Measurements from ENCODE around the gene ABHD14A. TPM values are rescaled to one million over a fixed set of nuclear protein-coding genes. Genes with fewer than 3 reads are reported as not detected.

The ABHD14A gene
- total RNA-seq, 1 donor from 2014 or later = 13.3 TPM

- Mint-ChIP-seq H3K9me3 (no peaks in the 10 kb centered on the region), H3K27ac (no peak overlapping the region), H3K36me3 (ENCODE audit: low read depth) (no peaks in the 10 kb centered on the region), H3K27me3 (ENCODE audit: insufficient read depth) (no peaks in the 10 kb centered on the region), H3K4me1 (ENCODE audit: low read depth) (peaks cover 26% of the 10 kb centered on the region), H3K4me3 (peak overlapping the region; percentile 87)
- DNase-seq (ENCODE audit: low spot score) = no peak
- intact Hi-C loops (cut with micrococcal nuclease) = loop anchor here (1.0 to 10.0 kb wide), 4 partner anchors 7 to 581 kb away; partner anchors contain the start of genes ACY1, DUSP7, NT5DC2 and RBM15B
Observed at GRCh38 chr3:51975852-51976549, 1.1 kb downstream of the ABHD14A start.

- Mint-ChIP-seq H3K27me3 (ENCODE audit: insufficient read depth) (no peaks in the 10 kb centered on the region), H3K4me1 (ENCODE audit: low read depth) (peaks cover 36% of the 10 kb centered on the region), H3K27ac (peak overlapping the region; percentile 3), H3K9me3 (no peaks in the 10 kb centered on the region), H3K36me3 (ENCODE audit: low read depth) (peaks cover 6% of the 10 kb centered on the region), H3K4me3 (peak overlapping the region; percentile 43)
- DNase-seq (ENCODE audit: low spot score) = no peak
- intact Hi-C loops (cut with micrococcal nuclease) = loop anchor here (10.0 kb wide), 2 partner anchors 557 to 583 kb away; partner anchors contain the start of genes NT5DC2, RBM15B and UQCC5
Observed at GRCh38 chr3:51977446-51978142, 2.7 kb downstream of the ABHD14A start.

- Mint-ChIP-seq H3K27ac (no peak overlapping the region), H3K36me3 (ENCODE audit: low read depth) (peaks cover 6% of the 10 kb centered on the region), H3K4me1 (ENCODE audit: low read depth) (peaks cover 39% of the 10 kb centered on the region), H3K27me3 (ENCODE audit: insufficient read depth) (no peaks in the 10 kb centered on the region), H3K9me3 (no peaks in the 10 kb centered on the region), H3K4me3 (no peak overlapping the region)
- intact Hi-C loops (cut with micrococcal nuclease) = loop anchor here (10.0 kb wide), 2 partner anchors 557 to 583 kb away; partner anchors contain the start of genes NT5DC2, RBM15B and UQCC5
- no peak for DNase-seq (ENCODE audit: low spot score)
Observed at GRCh38 chr3:51978143-51978502, 3.3 kb downstream of the ABHD14A start.

- Mint-ChIP-seq H3K27ac (no peak overlapping the region), H3K4me3 (no peak overlapping the region), H3K9me3 (no peaks in the 10 kb centered on the region), H3K27me3 (ENCODE audit: insufficient read depth) (no peaks in the 10 kb centered on the region), H3K36me3 (ENCODE audit: low read depth) (peaks cover 6% of the 10 kb centered on the region), H3K4me1 (ENCODE audit: low read depth) (peaks cover 42% of the 10 kb centered on the region)
- intact Hi-C loops (cut with micrococcal nuclease) = loop anchor here (5.0 to 10.0 kb wide), 2 partner anchors 307 to 705 kb away; partner anchors contain the start of genes GLYCTK, GNL3 and PBRM1
- no peak for DNase-seq (ENCODE audit: low spot score)
Observed at GRCh38 chr3:51980253-51980652, 5.4 kb downstream of the ABHD14A start.

GRCh38 chr3:51982352-51982837 lies 7.5 kb downstream of the ABHD14A start:
- peak overlapping the region; percentile 97 for H3K4me3 Mint-ChIP-seq
- DNase-seq (ENCODE audit: low spot score) = no peak
- intact Hi-C loops (cut with micrococcal nuclease) = loop anchor here (5.0 to 10.0 kb wide), 2 partner anchors 305 to 702 kb away; partner anchors contain the start of genes GLYCTK, GNL3 and PBRM1

GRCh38 chr3:51982838-51983577 lies 8.1 kb downstream of the ABHD14A start, which contains the start of gene ACY1:
Gene ACY1, plus strand, starts transcription at chr3:51983535. Its CDS starts 530 bp downstream, at chr3:51984065.
- Mint-ChIP-seq H3K4me3 (peak within 1 kb of the TSS; percentile 97), H3K27ac (peak within 1 kb of the TSS; percentile 97), H3K4me1 (ENCODE audit: low read depth) (peaks cover 30% of the 10 kb centered on the region), H3K9me3 (no peaks in the 10 kb centered on the region), H3K36me3 (ENCODE audit: low read depth) (peaks cover 6% of the 10 kb centered on the region), H3K27me3 (ENCODE audit: insufficient read depth) (no peaks in the 10 kb centered on the region)
- intact Hi-C loops (cut with micrococcal nuclease) = loop anchor here (1.0 to 10.0 kb wide), 6 partner anchors 8 to 702 kb away; partner anchors contain the start of genes ABHD14A, GLYCTK, GNL3 and PARP3
- peak; percentile 79 for DNase-seq (ENCODE audit: low spot score)

More at GRCh38 chr3:51982352-51982837, 7.5 kb downstream of the ABHD14A start:
- Mint-ChIP-seq H3K36me3 (ENCODE audit: low read depth) (peaks cover 6% of the 10 kb centered on the region), H3K27me3 (ENCODE audit: insufficient read depth) (no peaks in the 10 kb centered on the region), H3K9me3 (no peaks in the 10 kb centered on the region), H3K27ac (peak overlapping the region; percentile 95), H3K4me1 (ENCODE audit: low read depth) (peaks cover 32% of the 10 kb centered on the region)

- no peaks in the 10 kb centered on the region for H3K9me3 Mint-ChIP-seq
- H3K4me3 Mint-ChIP-seq = peak overlapping the region; percentile 97
- intact Hi-C loops (cut with micrococcal nuclease) = loop anchor here (1.0 to 10.0 kb wide), 6 partner anchors 8 to 701 kb away; partner anchors contain the start of genes ABHD14A, GLYCTK, GNL3 and PARP3
- peaks cover 30% of the 10 kb centered on the region for H3K4me1 Mint-ChIP-seq (ENCODE audit: low read depth)
- peaks cover 6% of the 10 kb centered on the region for H3K36me3 Mint-ChIP-seq (ENCODE audit: low read depth)
- no peaks in the 10 kb centered on the region for H3K27me3 Mint-ChIP-seq (ENCODE audit: insufficient read depth)
- DNase-seq (ENCODE audit: low spot score) = no peak
- peak overlapping the region; percentile 97 for H3K27ac Mint-ChIP-seq
Observed at GRCh38 chr3:51983578-51984268, 8.9 kb downstream of the ABHD14A start.

GRCh38 chr3:51984269-51984647 lies 9.4 kb downstream of the ABHD14A start:
- Mint-ChIP-seq H3K36me3 (ENCODE audit: low read depth) (peaks cover 6% of the 10 kb centered on the region), H3K4me3 (peak overlapping the region; percentile 97), H3K9me3 (no peaks in the 10 kb centered on the region), H3K27ac (peak overlapping the region; percentile 70), H3K27me3 (ENCODE audit: insufficient read depth) (no peaks in the 10 kb centered on the region), H3K4me1 (ENCODE audit: low read depth) (peaks cover 30% of the 10 kb centered on the region)
- intact Hi-C loops (cut with micrococcal nuclease) = loop anchor here (5.0 to 10.0 kb wide), 2 partner anchors 303 to 701 kb away; partner anchors contain the start of genes GLYCTK, GNL3 and PBRM1
- DNase-seq (ENCODE audit: low spot score) = no peak

- intact Hi-C loops (cut with micrococcal nuclease) = loop anchor here (10.0 kb wide), 1 partner anchor 700 kb away; the partner anchor contains the start of genes GNL3 and PBRM1
- Mint-ChIP-seq H3K27me3 (ENCODE audit: insufficient read depth) (no peaks in the 10 kb centered on the region), H3K27ac (no peak overlapping the region), H3K9me3 (no peaks in the 10 kb centered on the region), H3K4me1 (ENCODE audit: low read depth) (peaks cover 30% of the 10 kb centered on the region), H3K4me3 (peak overlapping the region; percentile 77), H3K36me3 (ENCODE audit: low read depth) (peaks cover 6% of the 10 kb centered on the region)
- no peak for DNase-seq (ENCODE audit: low spot score)
Observed at GRCh38 chr3:51985063-51985462, 10.2 kb downstream of the ABHD14A start.

GRCh38 chr3:51986010-51986947 lies 11.4 kb downstream of the ABHD14A start:
- no peak overlapping the region for H3K4me3 Mint-ChIP-seq
- H3K4me1 Mint-ChIP-seq (ENCODE audit: low read depth) = peaks cover 24% of the 10 kb centered on the region
- no peak for DNase-seq (ENCODE audit: low spot score)
- peaks cover 7% of the 10 kb centered on the region for H3K36me3 Mint-ChIP-seq (ENCODE audit: low read depth)
- intact Hi-C loops (cut with micrococcal nuclease) = loop anchor here (10.0 kb wide), 1 partner anchor 699 kb away; the partner anchor contains the start of genes GNL3 and PBRM1
- H3K27ac Mint-ChIP-seq = no peak overlapping the region
- H3K9me3 Mint-ChIP-seq = no peaks in the 10 kb centered on the region
- no peaks in the 10 kb centered on the region for H3K27me3 Mint-ChIP-seq (ENCODE audit: insufficient read depth)

- no peak overlapping the region for H3K27ac Mint-ChIP-seq
- no peaks in the 10 kb centered on the region for H3K27me3 Mint-ChIP-seq (ENCODE audit: insufficient read depth)
- H3K36me3 Mint-ChIP-seq (ENCODE audit: low read depth) = peaks cover 8% of the 10 kb centered on the region
- H3K4me3 Mint-ChIP-seq = no peak overlapping the region
- intact Hi-C loops (cut with micrococcal nuclease) = loop anchor here (10.0 kb wide), 1 partner anchor 697 kb away; the partner anchor contains the start of genes GNL3 and PBRM1
- DNase-seq (ENCODE audit: low spot score) = no peak
- peaks cover 21% of the 10 kb centered on the region for H3K4me1 Mint-ChIP-seq (ENCODE audit: low read depth)
- H3K9me3 Mint-ChIP-seq = no peaks in the 10 kb centered on the region
Observed at GRCh38 chr3:51987568-51987967, 12.7 kb downstream of the ABHD14A start.
